HPDE6-E6E7 (cell line): ENCODE results near the gene FAS.
A peak's percentile ranks its signal among the peaks of the same experiment; 100 is the strongest.

ENCODE experiments used
- DNase-seq: peaks from one replicate; pipeline ENCODE4 v3.0.0; 2011; ENCODE audit warnings: missing footprints; ENCODE audit errors: extremely low spot score

Gene FAS

DNA sequence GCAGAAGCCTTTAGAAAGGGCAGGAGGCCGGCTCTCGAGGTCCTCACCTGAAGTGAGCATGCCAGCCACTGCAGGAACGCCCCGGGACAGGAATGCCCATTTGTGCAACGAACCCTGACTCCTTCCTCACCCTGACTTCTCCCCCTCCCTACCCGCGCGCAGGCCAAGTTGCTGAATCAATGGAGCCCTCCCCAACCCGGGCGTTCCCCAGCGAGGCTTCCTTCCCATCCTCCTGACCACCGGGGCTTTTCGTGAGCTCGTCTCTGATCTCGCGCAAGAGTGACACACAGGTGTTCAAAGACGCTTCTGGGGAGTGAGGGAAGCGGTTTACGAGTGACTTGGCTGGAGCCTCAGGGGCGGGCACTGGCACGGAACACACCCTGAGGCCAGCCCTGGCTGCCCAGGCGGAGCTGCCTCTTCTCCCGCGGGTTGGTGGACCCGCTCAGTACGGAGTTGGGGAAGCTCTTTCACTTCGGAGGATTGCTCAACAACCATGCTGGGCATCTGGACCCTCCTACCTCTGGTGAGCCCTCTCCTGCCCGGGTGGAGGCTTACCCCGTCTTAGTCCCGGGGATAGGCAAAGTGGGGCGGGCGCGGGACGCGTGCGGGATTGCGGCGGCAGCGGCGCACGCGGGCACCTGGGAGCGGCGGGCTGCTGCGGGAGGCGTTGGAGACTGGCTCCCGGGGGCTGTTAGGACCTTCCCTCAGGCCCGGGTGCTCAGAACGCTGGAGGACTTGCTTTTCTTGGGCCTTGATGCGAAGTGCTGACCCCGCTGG, at the start of gene FAS:
FAS (plus strand) TSS at position 415 of the 777 bp plus-strand sequence; CDS start at position 494, 79 bp downstream.
- peak; percentile 59 for DNase-seq

DNA sequence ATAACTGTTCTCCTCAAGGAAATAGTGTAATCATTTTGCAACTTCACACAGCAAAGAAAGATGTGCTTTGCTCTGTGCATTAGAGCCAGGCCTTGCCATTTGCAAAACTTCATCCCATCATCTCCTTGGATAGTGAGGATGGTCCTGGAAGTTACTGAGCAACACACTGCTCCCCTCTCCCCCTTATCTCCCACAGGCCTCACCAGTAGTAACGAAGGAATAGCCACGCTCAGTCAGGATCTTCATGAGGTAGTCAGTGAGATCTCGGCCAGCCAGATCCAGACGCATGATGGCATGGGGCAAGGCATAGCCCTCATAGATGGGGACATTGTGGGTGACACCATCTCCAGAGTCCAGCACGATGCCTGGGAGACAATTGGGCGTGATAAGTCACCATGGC, 49.6 kb upstream of the FAS start:
- DNase-seq, result no peak

DNA sequence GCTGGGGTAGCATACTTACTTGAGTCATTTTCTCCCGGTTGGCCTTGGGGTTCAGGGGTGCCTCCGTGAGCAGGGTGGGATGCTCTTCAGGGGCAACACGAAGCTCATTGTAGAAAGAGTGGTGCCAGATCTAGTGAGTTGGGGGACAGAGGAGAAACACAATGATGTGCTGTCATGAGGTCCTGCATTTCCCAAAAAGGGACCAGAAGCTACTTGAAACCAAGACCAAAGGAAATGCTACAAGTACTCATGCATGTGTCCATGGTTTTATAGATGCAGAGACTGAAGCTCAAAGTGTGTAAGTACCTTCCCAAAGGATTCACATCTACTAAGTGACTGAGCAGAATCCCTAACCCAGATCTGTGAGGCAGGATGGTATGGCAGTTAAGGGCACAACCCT, 46.8 kb upstream of the FAS start:
- no peak for DNase-seq

DNA sequence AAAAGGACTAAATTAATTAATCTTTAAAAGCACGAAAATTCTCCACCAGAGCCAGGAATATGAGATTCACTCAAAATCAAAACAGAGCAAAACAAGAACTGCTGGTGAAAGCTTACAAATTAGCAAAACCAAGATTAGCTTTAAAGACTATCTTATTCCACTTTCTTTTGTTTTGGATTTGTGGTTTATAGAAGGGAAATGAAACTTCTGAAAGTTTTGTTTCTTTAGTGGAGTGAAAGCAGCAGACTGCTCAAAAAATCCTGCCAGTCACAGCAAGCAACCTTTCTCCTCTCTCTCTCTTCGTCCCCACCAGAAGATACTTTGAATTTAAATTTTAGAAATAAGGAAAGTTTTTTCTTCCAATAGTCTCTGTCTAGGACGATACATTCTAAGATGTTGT, 45.8 kb upstream of the FAS start:
- no peak for DNase-seq

DNA sequence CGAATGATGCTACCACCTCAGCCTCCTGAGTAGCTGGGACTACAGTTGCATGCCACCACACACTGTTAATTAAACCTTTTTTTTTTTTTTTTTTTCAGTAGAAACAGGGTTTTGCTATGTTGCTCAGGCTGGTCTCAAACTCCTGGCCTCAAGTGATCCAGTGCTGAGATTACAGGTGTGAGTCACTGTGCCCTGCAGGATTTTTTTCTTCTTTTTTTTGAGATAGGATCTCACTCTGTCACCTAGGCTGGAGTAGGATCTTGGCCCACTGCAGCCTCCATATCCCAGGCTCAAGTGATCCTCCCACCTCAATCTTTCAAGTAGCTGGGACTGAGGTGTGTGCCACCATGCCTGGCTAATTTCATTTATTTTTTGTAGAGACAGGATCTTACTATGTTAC, 44.4 kb upstream of the FAS start:
- DNase-seq, result no peak

DNA sequence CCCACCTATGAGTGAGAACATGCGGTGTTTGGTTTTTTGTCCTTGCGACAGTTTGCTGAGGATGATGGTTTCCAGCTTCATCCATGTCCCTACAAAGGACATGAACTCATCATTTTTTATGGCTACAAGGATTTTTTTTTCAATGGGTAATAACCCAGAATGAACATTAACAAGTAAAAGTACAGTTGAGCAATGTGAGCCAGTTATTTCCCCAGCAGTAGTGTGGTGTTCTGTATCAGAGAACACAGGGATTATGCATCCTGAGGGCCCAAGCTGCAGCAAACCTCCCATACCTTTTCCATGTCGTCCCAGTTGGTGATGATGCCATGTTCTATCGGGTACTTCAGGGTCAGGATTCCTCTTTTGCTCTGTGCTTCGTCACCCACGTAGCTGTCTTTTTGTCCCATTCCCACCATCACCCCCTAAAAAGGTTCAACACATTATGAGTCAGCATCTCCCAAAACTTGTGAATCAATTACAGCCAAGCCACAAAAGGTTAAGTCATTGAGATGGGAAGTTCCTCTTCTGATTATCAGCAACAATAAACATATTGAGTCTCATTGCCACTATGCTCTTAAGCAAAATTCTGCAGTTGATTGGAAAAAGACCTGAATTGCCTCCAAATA, 43.5 kb upstream of the FAS start:
- no peak for DNase-seq

DNA sequence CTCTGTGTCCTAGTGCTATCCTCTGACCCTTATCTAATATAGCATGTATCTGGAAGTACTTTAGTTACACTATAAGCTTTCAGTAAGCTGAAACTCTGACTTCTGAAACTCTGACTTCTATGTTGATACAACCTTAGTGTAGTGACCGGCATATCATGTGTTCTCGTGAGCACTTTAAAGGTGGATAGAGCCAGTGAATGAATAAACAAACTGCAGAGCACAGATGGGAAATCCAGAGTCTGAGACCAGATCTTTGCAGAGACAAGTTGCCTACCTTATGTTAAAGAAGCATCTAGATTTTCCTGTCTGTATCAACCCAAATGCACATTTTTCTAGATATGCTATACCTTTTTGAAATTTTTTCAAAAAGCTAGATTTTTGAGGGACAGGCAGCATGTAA, 41.5 kb upstream of the FAS start:
- no peak for DNase-seq

DNA sequence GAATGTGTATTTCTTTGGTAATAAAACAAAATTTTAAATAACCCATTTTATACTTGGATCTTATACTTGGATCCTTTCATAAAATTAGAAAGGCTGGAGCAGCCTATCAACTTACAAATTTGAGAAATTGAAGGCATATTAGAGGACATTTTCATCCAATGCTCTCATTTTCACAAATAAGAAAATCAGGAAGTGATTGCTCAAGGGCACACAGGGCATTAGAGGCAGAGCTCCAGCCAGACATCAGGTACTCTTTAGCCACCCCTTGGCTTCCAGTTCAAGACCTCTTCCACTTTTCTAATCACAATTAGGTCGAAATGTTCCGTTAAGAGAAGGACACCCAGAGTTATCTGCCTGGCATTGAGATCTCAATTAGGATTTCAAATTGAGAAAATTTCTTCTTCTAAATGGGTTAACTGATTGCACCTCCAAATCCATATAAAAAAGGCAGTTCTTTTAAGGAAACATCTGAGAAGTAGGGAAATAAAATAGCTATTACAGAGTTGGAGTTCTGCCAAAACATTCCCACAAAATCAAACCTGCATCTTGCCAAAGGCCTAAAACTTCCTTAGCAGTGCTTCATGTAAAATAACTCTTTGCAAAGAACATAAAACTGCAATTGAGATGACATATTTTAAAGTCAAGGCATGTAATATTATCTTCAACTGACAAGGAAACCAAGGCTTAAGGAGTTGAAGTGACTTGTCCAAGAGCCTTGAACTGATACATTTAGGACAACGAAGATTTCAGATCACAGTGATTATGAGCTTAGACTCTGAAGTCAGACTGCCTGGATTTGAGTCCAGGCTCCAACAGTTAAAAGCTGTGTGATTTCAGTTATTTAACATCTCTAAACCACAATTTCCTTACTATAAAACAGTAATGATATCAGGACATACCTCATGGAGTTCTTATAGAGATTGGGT, 40.4 kb upstream of the FAS start:
- no peak for DNase-seq

DNA sequence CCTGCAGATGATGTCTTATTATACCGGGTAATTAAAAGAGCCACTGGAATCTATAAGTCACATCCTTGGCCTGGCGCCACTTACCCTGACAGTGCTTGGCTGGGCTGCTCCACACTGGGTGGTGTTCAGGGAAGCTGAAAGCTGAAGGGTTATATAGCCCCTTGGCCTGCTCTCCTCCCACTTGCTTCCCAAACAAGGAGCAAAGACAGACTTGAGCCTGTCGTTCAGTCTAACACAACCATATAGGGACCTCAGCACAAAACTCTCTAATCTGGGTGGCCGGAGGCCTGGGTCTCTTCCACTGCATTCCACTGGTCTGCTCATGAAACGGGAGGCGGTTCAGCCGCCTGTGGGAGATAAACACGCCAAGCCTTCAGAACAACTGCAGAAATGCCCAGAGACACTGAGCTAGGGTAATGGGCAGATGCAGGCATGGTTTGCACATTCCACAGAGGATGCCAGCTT, 37.9 kb upstream of the FAS start, which contains the start of gene ACTA2:
ACTA2 (minus strand) TSS at position 127 of the 465 bp plus-strand sequence. CDS start 3,843 bp downstream, outside the sequence.
- DNase-seq, result no peak

DNA sequence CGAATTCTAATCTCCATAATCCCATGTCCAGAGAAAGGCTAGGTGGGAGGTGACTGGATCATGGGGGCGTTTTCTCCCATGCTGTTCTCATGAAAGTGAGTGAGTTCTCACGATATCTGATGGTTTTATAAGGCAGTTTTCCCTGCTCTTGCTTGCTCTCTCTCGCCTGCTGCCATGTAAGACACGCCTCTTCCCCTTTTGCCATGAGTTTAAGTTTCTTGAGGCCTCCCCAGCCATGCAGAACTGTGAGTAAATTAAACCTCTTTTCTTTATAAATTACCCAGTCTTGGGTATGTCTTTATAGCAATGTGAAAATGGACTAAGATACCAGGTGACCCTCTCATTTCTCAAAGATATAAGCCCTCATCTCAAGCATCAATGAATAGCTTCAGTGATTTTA, 36.9 kb upstream of the FAS start:
- no peak for DNase-seq

DNA sequence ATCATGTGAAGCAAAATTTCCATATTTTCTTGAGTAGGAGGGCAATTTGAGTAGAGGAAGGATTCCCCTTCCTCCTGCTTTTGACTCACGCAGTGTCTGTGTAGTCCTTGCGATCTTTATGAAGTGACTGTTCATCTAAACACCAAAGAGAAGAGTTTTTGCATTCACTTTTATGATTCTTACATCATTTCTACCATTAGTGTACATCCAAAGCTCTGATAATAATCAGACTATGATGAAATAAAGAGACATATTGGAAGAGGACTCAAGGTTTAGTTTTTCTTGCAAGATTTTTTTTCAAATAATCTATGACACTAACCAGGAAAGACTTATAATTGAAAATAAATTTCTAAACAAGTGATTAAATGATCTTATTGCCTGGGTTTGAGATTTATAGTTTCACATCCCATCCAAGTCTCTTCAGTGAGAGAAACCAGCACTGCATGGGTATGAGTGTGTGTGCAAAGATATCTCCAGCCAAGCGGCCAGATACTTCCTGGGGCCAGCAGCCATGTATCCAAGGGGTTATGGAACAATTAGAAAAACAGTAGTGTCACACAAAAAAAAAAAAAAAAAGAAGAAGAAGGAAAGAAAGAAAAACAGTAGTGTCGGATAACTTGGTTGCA, 36.0 kb upstream of the FAS start:
- no peak for DNase-seq

DNA sequence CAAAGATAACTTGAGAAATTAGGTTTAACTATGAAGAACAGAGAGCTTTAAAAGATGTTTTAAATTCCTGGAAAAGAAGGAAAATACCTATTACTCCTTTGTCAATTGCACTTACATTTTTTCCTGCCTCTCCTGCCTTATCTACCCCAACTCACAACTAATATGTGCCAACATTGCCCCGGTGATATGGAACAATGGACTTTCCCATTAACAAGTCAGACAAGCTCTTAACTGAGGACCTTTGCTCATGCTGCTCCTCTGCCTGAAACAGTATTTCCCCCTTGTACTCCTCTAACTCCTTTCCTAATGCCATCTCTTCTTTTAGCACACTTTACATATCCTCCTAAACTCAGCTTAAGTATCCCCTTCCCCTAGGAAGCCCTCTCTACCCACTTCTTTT, 33.2 kb upstream of the FAS start:
- DNase-seq, result no peak

DNA sequence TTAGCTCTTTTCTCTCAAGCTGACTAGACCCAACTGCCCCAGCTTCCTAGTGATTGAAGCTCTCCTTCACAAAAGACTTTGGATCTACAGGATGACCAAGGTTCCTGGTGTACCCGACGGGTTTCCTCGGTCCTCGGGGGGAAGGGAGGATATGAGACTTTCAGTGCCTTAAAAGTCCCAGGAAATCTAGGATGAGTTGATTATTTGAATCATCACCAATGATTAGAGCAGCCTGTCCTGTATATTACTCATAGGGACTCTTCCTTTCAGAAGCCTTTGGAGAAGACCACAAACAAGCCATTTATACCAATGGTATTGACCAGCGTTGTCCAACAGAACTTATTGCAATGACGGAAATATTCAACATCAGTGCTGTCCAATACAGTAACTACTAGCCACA, 31.9 kb upstream of the FAS start:
- no peak for DNase-seq

DNA sequence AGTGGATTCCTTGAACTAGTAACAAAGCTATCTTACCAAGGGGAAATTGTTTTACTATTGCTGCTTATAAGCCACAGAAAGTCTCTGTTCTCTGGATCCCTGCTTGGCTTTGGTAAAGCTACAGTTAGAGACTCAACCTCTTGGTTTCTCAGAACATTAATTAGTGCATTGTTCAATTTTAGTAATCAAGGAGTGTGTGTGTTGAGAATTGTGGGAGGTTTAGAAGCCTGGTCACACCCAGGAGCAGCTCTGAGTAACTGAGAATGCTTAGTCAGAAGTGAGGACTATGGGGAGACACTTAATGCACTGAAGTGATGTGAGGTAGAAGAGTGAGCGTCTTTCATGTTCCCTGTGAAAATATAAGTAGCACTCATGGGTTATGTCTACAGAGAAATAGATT, 29.8 kb upstream of the FAS start:
- DNase-seq, result no peak

DNA sequence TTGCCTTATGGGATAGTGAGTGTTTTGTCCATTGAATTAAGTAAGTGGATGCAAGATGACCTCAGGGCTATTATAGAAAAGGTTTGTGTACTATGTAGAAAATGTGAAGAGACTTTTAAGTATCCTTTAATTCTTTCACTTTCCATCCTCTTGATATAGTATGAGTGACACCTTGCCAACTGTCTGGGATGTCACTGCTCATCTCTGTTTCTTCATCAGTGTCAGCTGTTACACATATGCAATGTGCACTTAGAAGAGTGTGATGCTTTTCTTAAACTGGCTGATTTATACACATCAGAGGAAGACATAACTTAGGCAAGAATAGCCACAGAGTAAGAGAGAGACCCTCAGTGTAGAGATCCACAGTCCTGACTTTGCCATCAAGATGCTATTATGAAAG, 29.3 kb upstream of the FAS start:
- no peak for DNase-seq

DNA sequence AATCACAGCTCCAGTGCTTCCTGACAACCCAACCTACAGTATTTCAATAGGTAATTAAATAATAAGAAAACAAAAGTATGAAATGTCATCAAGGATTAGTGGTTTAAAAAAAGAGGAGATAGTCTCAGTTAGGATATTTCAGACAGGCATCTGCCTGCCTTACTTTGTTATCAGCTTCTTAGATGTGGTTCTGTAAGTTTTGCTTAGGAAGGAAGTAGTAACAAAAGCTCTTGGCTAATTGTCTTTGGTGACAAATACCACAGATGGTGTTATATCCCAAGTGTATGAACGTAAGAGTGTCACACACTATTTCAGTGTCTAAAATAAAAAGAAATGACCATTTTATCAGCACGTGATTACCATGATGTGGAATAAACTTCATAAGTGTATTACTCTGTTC, 28.3 kb upstream of the FAS start:
- DNase-seq, result no peak

DNA sequence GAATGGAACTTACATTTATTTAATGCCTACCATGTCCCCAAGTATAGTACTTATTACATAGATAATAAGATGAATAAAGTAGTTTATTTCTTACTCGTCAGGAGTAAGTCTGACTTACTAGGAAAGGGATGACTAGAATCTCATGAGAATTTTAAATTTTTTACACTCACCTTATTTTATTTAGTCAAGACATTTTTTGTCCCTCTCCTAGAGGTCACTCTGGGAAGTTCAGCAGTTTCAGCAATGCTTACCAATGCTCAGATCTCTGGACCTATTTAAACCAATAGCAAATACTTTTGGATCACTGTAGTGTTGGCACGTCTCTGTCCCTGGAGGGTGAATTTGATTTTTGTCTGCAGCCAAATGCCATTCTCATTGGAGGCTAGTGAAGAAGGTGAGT, 27.3 kb upstream of the FAS start:
- no peak for DNase-seq

DNA sequence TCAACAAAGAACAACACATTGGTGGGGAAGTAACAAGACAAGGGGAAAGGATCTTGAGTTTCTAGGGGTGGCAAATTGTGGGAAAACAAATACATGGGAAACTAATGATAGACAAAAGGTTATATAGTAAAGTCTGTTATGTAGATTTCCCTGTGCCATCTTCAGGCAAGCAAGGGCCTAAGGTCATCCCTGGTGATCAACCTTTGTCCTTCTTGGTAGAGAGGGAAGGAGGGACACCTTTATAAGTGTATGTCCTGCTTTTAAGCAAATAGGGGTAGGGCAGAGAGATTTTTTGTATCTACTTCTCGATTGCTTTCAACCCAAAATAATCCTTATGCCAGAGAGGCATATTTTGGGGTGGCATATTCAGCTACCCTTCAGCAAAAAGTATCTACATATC, 26.2 kb upstream of the FAS start:
- DNase-seq, result no peak

DNA sequence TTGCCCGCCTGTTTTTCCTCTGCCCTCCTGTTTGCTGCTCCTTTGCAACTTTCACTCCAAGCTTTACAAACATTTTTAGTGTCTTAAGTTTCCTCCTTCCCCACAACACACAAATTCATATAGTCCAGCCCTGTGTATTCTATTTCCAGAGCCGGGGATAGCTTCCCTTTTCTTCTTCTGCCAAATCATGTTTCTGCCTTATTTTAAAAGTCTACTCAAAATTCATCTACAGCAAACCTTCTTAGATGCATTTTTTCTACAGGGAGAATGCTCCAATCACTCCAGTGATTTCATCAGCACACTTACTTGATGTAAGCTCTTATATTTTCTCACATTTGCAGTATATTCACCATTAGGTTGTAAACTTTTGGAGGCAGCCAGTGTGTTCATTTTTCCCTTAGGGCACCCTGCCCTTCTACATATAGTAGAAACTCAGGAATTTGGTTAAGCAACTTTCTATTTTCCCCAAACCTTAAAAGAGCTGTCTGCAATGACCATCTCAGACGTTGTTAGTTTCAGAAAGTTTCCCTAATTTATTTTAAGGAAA, 25.7 kb upstream of the FAS start:
- DNase-seq, result no peak

DNA sequence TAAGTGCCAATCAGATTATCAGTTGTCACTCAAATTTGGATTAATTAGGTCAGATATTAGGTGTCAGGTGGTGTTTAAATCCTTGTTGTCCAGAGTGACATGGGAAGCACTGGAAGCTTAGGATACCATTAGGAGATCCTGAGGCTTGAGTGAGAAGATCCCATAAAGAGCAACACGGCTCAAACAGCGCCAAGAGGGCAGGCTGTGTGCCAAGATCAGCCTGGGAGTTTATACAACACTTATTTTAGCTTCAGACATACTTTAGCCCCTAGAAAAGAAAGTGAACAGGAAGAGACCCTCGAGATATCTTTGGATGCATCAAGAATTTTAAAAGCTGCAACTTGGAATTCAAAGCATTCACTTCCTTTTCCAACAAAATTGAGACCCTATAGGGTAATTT, 23.8 kb upstream of the FAS start:
- DNase-seq, result no peak

DNA sequence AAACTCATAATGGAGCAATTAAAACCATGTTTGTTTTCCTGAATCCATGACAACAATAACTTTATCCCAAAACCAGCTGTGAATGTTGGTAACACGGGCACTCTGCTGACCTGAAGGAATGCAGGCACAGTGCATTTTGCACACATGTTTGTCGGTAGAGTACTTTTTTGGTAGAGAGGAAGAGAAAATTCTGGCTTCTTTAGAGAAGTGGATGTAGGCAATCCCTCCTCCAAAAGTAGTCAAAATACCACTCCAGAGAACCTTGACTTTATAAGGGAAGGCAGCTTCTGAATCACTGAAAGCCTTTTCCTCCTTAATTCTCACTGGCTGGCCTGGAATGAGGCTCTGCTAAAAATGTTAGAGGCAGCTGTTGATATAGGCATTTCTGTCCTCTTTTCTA, 22.2 kb upstream of the FAS start:
- no peak for DNase-seq
